ENCODE data around the gene HHATL. TPM values are rescaled to one million over a fixed set of nuclear protein-coding genes. Genes with fewer than 3 reads are reported as not detected.

HHATL gene
- total RNA-seq, 1 donor from 2014 or later = not detected

DNA sequence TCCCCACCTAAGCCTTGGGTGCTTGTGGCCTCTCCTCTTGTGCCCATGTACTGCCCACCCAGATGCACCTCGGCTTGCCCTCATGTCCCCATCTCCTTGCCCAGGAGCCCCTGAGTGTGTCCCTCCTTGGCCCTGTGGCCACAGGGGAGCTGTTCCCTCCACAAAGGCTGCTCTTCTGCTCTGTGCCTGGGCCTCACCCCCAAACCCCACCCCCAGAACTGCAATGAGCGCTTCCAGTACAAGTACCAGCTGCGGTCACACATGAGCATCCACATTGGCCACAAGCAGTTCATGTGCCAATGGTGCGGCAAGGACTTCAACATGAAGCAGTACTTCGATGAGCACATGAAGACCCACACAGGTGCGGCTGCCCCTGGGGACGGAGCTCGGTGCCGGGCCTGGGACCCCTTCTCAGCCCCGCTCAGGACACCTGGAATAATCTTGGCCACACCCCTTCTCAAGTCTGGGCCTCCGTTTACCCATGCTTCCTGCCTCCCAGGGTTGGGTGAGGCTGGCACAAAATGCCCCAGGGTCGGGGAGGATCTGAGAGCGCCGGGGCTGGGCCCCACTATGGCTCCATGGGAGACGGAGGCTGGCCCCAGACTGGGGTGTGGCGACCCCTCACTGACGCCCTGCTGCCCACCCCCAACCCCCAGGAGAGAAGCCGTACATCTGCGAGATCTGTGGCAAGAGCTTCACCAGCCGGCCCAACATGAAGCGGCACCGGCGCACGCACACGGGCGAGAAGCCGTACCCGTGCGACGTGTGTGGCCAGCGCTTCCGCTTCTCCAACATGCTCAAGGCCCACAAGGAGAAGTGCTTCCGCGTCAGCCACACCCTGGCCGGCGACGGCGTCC, 38.8 kb downstream of the HHATL start:
- intact Hi-C loops (cut with micrococcal nuclease) = loop anchor here (5.0 kb wide), 1 partner anchor 78 kb away; no protein-coding TSS in a partner anchor
- Mint-ChIP-seq H3K27me3 (ENCODE audit: low read depth) (no peaks in the 10 kb centered on the region), H3K27ac (no peak overlapping the region), H3K4me3 (ENCODE audit: low read depth) (no peak overlapping the region), H3K36me3 (ENCODE audit: low read depth) (no peaks in the 10 kb centered on the region), H3K9me3 (peaks cover 2% of the 10 kb centered on the region), H3K4me1 (ENCODE audit: low read depth) (no peaks in the 10 kb centered on the region)
- DNase-seq (ENCODE audit: low spot score) = no peak

DNA sequence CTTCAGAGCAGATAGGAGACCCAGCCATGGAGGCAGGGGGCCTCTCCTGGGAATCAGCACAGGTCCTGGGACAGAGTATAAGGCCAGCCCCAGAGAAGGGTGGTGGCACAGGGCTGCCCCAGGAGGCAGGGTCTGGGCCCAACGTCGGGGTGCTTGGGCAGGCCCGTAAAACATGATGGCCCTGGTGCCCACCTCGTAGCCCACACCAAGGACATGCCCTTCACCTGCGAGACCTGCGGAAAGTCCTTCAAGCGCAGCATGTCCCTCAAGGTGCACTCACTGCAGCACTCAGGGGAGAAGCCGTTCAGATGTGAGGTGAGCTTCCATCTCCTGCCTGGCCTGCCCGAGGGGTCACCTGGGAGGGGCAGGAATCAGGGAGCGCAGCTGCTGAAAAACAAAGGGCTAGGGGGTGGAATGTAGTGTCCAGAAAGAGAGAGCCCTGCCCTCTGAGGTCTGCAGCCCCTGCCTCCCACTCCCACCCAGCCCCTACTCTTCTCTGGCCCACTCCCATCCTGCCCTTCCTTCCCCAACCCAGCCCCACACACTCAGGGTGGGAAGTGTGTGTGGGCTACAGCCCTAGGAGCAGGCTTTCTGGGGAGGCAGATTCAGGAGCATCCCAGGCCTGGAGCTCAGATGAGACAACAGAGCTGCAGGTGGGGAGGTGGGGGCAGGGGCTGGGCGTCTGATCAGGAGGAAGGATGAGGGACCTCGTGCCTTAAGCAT, 39.6 kb downstream of the HHATL start:
- Mint-ChIP-seq H3K4me1 (ENCODE audit: low read depth) (no peaks in the 10 kb centered on the region), H3K36me3 (ENCODE audit: low read depth) (no peaks in the 10 kb centered on the region), H3K27me3 (ENCODE audit: low read depth) (no peaks in the 10 kb centered on the region), H3K4me3 (ENCODE audit: low read depth) (no peak overlapping the region), H3K27ac (no peak overlapping the region), H3K9me3 (no peaks in the 10 kb centered on the region)
- DNase-seq (ENCODE audit: low spot score) = no peak
- intact Hi-C loops (cut with micrococcal nuclease) = loop anchor here (5.0 kb wide), 1 partner anchor 79 kb away; no protein-coding TSS in a partner anchor

DNA sequence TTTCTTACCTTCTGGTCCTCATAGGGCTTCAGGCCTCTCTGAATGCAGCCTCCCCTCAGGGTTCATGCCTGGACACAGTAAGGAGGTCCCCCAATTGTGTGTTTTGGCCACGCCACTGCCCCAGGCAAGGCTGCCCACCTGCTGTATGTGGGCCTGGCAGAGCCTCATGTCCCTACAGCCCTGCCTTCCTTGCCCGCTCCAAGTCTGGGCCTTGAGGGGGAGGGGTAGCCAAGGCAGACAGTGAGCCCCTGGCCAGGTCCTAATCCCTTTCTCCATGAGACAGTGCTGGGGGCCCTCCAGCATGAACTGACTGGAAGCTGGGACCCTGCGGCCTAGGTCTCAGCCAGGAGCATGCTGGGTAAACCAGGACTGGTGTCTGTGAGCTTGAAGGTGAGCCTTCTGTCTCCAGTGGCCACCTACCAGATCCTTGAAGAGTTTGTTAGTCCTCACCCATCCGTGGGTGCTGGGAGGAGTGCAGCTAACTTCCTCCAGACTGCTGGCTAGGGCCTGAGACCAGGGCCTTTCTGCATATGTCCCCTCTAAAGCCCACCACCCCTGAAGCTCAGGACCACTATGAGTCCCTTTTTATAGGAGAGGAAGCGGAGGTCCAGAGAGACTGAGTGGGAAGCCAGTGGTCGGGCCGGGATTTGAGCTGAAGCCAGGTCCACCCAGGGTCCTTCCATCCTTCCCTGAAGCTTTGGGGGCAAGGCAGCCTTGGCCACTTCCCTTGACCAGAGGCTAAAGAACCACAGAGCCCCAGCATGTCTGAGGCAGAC, 40.4 kb downstream of the HHATL start:
- Mint-ChIP-seq H3K27ac (no peak overlapping the region), H3K36me3 (ENCODE audit: low read depth) (no peaks in the 10 kb centered on the region), H3K4me3 (ENCODE audit: low read depth) (no peak overlapping the region), H3K4me1 (ENCODE audit: low read depth) (no peaks in the 10 kb centered on the region), H3K9me3 (no peaks in the 10 kb centered on the region), H3K27me3 (ENCODE audit: low read depth) (no peaks in the 10 kb centered on the region)
- intact Hi-C loops (cut with micrococcal nuclease) = loop anchor here (5.0 kb wide), 1 partner anchor 80 kb away; no protein-coding TSS in a partner anchor
- DNase-seq (ENCODE audit: low spot score) = no peak

DNA sequence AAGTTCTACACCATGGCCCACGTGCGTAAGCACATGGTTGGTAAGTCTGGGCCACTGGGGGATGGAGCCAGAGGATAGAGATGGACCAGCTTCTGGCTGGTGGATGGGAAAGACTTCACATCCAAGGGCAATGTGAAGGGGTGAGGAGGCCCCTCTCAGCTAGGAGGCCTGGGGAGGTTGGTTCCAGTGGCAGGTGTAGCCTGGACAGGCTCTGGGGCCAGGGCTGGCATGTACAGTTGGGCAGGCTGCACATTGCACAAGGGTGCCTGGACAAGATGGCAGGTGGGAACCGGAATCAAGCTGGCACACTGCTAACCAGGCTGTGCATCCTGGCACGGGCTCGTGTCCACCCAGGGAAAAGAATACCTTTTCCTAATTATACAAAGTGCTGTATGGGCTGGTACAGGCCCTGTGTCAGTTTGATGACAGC, 41.0 kb downstream of the HHATL start:
- Mint-ChIP-seq H3K27me3 (ENCODE audit: low read depth) (no peaks in the 10 kb centered on the region), H3K4me3 (ENCODE audit: low read depth) (no peak overlapping the region), H3K36me3 (ENCODE audit: low read depth) (no peaks in the 10 kb centered on the region), H3K4me1 (ENCODE audit: low read depth) (no peaks in the 10 kb centered on the region), H3K27ac (no peak overlapping the region), H3K9me3 (no peaks in the 10 kb centered on the region)
- DNase-seq (ENCODE audit: low spot score) = no peak
- intact Hi-C loops (cut with micrococcal nuclease) = loop anchor here (5.0 kb wide), 1 partner anchor 81 kb away; no protein-coding TSS in a partner anchor

DNA sequence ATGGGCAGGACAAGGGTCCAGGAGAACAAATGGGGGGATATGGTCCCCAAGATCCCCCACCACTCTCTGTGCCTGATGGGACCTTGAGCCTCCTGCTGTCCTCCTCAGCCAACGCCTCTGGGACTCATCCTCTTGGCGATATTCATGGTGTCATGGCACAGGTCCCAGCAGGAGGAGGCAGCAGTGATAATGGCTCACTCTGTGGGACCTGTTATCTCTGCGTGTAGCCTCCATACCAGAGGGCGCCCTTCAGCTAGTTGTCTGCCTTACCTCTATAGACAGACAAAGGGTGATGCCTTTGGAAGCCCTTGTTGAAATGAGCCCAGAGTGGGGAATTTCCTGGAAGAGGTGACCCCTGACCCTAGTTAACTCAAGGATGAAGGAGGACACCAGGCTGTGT, 41.7 kb downstream of the HHATL start:
- intact Hi-C loops (cut with micrococcal nuclease) = loop anchor here (5.0 kb wide), 1 partner anchor 81 kb away; no protein-coding TSS in a partner anchor
- no peak for DNase-seq (ENCODE audit: low spot score)
- no peak overlapping the region for H3K27ac Mint-ChIP-seq

DNA sequence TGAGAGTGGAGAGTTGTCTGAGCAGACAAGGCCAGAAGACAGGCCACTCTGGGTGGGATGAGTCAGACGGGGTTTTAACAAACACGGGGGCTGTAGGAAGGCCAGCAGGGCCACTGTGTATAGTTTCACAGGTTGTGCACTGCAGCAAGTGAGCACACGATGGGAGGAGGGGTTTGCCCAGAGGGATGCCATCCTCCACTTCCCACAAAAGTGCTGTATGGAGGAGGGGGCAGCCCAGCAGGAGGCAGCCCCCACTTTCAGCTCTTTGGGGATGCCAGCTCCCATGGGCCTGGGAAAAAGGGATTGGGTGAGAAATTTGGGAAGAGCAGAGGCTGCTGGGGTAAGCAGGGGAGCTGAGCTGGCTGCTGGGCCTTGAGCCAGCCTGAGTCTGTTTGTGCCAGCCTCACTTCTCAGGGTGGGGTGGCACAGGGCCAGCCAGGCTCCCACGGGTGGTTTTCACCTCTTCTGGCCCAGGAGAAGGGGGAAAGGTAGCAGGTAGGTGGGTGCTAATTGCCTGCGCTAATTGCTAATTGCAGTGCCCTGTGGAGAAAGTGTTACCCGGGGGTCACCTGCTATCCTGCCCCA, 42.4 kb downstream of the HHATL start:
- DNase-seq (ENCODE audit: low spot score) = no peak
- Mint-ChIP-seq H3K4me3 (ENCODE audit: low read depth) (no peak overlapping the region), H3K27ac (no peak overlapping the region), H3K27me3 (ENCODE audit: low read depth) (peaks cover 2% of the 10 kb centered on the region), H3K36me3 (ENCODE audit: low read depth) (no peaks in the 10 kb centered on the region), H3K9me3 (no peaks in the 10 kb centered on the region), H3K4me1 (ENCODE audit: low read depth) (no peaks in the 10 kb centered on the region)
- intact Hi-C loops (cut with micrococcal nuclease) = loop anchor here (5.0 kb wide), 1 partner anchor 82 kb away; no protein-coding TSS in a partner anchor

More for the DNA sequence above, 41.7 kb downstream of the HHATL start:
- Mint-ChIP-seq H3K36me3 (ENCODE audit: low read depth) (no peaks in the 10 kb centered on the region), H3K4me3 (ENCODE audit: low read depth) (no peak overlapping the region), H3K27me3 (ENCODE audit: low read depth) (no peaks in the 10 kb centered on the region), H3K4me1 (ENCODE audit: low read depth) (no peaks in the 10 kb centered on the region), H3K9me3 (no peaks in the 10 kb centered on the region)

DNA sequence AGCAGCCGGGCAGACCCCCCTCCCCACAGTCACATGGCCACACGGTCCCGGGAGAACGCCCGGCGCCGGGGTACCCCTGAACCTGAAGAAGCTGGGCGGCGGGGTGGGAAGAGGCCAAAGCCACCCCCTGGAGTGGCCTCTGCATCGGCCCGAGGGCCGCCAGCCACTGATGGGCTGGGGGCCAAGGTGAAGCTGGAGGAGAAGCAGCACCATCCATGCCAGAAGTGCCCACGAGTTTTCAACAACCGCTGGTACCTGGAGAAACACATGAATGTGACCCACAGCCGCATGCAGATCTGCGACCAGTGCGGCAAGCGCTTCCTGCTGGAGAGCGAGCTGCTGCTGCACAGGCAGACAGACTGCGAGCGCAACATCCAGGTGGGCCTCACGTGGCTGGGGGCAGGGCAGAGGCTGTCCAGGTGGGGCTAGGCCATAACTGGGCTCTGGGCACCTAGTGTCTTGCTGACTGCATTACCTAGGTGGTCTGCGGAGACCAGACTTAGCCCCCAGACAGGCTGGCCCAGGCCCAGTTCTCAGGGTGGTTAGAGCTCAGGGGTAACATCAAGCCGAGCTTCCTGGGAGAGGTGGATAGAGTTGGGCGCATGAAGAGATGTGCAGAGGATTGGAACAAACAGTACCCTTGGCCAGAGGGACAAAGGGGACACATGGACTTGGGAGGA, 43.0 kb downstream of the HHATL start:
- Mint-ChIP-seq H3K4me3 (ENCODE audit: low read depth) (no peak overlapping the region), H3K27ac (no peak overlapping the region), H3K36me3 (ENCODE audit: low read depth) (no peaks in the 10 kb centered on the region), H3K9me3 (no peaks in the 10 kb centered on the region), H3K27me3 (ENCODE audit: low read depth) (peaks cover 4% of the 10 kb centered on the region), H3K4me1 (ENCODE audit: low read depth) (no peaks in the 10 kb centered on the region)
- intact Hi-C loops (cut with micrococcal nuclease) = loop anchor here (5.0 kb wide), 1 partner anchor 83 kb away; no protein-coding TSS in a partner anchor
- DNase-seq (ENCODE audit: low spot score) = no peak

DNA sequence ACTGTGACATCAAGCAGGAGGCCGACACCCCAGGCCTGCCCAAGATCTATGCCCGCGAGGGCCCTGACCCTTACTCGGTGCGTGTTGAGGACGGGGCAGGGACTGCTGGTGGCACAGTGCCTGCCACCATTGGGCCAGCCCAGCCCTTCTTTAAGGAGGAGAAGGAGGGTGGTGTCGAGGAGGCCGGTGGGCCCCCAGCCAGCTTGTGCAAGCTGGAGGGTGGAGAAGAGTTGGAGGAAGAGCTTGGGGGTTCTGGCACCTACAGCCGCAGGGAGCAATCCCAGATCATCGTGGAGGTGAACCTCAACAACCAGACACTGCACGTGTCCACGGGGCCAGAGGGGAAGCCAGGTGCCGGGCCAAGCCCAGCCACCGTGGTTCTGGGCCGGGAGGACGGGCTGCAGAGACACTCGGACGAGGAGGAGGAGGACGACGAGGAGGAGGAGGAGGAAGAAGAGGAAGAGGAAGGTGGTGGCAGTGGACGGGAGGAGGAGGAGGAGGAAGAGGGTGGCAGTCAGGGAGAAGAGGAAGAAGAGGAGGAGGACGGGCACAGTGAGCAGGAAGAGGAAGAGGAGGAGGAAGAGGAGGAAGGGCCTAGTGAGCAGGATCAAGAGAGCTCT, 43.7 kb downstream of the HHATL start:
- Mint-ChIP-seq H3K36me3 (ENCODE audit: low read depth) (no peaks in the 10 kb centered on the region), H3K27ac (no peak overlapping the region), H3K9me3 (no peaks in the 10 kb centered on the region), H3K4me1 (ENCODE audit: low read depth) (no peaks in the 10 kb centered on the region), H3K27me3 (ENCODE audit: low read depth) (peaks cover 4% of the 10 kb centered on the region), H3K4me3 (ENCODE audit: low read depth) (no peak overlapping the region)
- no peak for DNase-seq (ENCODE audit: low spot score)
- intact Hi-C loops (cut with micrococcal nuclease) = no loop called here

DNA sequence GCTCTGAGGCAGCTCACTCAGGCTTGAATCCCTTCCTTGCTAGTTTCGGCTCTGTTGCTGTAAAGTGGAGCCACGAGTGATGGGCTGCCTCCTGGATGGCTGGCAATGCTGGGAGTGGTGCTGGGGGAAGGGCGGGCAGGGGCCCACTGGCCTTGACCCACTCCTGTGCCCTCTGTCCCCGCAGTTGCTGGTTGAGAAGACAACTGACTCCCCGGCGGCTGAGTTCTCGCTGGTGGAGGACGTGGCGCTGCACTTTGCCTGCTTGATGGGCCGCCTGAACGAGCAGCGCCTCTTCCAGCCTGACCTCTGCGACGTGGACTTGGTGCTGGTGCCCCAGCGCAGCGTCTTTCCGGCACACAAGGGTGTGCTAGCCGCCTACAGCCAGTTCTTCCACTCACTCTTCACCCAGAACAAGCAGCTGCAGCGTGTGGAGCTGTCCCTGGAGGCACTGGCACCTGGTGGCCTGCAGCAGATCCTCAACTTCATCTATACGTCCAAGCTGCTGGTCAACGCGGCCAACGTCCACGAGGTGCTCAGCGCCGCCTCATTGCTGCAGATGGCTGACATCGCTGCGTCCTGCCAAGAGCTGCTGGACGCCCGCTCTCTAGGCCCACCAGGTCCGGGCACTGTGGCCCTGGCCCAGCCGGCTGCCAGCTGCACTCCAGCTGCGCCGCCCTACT, 44.4 kb downstream of the HHATL start:
- H3K36me3 Mint-ChIP-seq (ENCODE audit: low read depth) = no peaks in the 10 kb centered on the region
- no peak overlapping the region for H3K27ac Mint-ChIP-seq
- H3K4me1 Mint-ChIP-seq (ENCODE audit: low read depth) = peaks cover 2% of the 10 kb centered on the region
- no peaks in the 10 kb centered on the region for H3K9me3 Mint-ChIP-seq
- DNase-seq (ENCODE audit: low spot score) = no peak
- no peak overlapping the region for H3K4me3 Mint-ChIP-seq (ENCODE audit: low read depth)
- H3K27me3 Mint-ChIP-seq (ENCODE audit: low read depth) = peaks cover 6% of the 10 kb centered on the region
- intact Hi-C loops (cut with micrococcal nuclease) = no loop called here

DNA sequence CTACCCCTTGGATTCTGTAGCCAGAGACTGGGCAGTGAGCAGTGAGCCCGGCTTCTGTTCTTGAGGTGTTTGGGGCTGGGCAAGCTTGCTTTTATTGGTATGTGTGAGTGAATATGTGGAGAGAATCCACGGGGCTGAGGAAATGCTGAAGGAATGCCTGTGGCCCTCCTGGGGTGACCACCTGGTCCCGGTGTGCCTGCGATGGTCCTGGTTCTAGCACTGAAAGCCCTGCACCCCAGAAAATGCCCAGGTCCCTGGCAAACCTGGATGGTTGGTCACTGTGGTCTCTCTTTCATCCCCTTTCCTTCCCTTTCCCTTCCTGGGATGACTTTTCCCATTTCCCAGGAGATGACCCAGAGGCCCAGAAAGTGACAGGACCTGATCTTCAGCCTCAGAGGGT, 44.9 kb downstream of the HHATL start:
- Mint-ChIP-seq H3K4me3 (ENCODE audit: low read depth) (no peak overlapping the region), H3K36me3 (ENCODE audit: low read depth) (no peaks in the 10 kb centered on the region), H3K4me1 (ENCODE audit: low read depth) (peaks cover 8% of the 10 kb centered on the region), H3K27me3 (ENCODE audit: low read depth) (peaks cover 9% of the 10 kb centered on the region), H3K27ac (no peak overlapping the region), H3K9me3 (no peaks in the 10 kb centered on the region)
- intact Hi-C loops (cut with micrococcal nuclease) = no loop called here
- no peak for DNase-seq (ENCODE audit: low spot score)
